Mucosa of descending colon (tissue), 3 donors: ENCODE data around the gene DTNA. TPM values are rescaled to one million over a fixed set of nuclear protein-coding genes. Genes with fewer than 3 reads are reported as not detected.

Experiments used
- ATAC-seq: fragments of 200-7000 bp; cut with Tn5 transposase; one replicate; pipeline ENCODE4 v1.9.1; 2020; ENCODE audit warnings: mild to moderate bottlenecking, moderate library complexity
- DNase-seq, 3 donors: peaks; one replicate each; pipeline ENCODE4 v3.0.0-alpha.2; 2020
- H3K36me3 ChIP-seq: fragments of 200-600 bp; one replicate; pipeline ENCODE4 v1.8.0; 2021; ENCODE audit warnings: low read depth, mild to moderate bottlenecking
- H3K4me1 ChIP-seq: fragments of 200-600 bp; one replicate; pipeline ENCODE4 v1.8.0; 2021; ENCODE audit warnings: low read depth, mild to moderate bottlenecking
- H3K4me3 ChIP-seq: fragments of 200-600 bp; one replicate; pipeline ENCODE4 v1.8.0; 2021; ENCODE audit warnings: mild to moderate bottlenecking
- H3K9me3 ChIP-seq: fragments of 200-600 bp; one replicate; pipeline ENCODE4 v1.8.0; 2021; ENCODE audit warnings: mild to moderate bottlenecking
- intact Hi-C, 2 donors: fragments of 100-400 bp; cut with DNase I in 1 of 2; cut with micrococcal nuclease in 1 of 2; formaldehyde crosslinking; loops; one replicate each; pipeline versions ENCODE4 v1.11.0 to v1.11.1; 2022; cut with DNase I, micrococcal nuclease
- total RNA-seq, 3 donors: library from RNA; stranded (reverse); fragmentation: NEBNext Ultra II Directional in 2 of 3; extraction: Animal tissue kit (Norgen Biotek cat#: 25700) in 2 of 3; gene quantifications; one replicate each; pipeline versions ENCODE4 v1.2.1 to v1.2.4, GENCODE V29; 2021 to 2023
- TF ChIP-seq, protein P1 (sequence below): fragments of 200-600 bp; IDR thresholded peaks from one replicate; pipeline ENCODE4 v1.8.0; 2022; ENCODE audit warnings: antibody characterized with exemption, mild to moderate bottlenecking
- donor health status: DM: no; HTN: no; CAD: no; lungs with moderate emphysema.
- donor health status: DM: no; HTN: no; CAD: no.
- donor health status: DM: no; HTN: yes; CAD: no.

DTNA gene
- total RNA-seq, 3 donors from 2014 or later = 2.8 to 23.5 (median 7.4) TPM

DNA sequence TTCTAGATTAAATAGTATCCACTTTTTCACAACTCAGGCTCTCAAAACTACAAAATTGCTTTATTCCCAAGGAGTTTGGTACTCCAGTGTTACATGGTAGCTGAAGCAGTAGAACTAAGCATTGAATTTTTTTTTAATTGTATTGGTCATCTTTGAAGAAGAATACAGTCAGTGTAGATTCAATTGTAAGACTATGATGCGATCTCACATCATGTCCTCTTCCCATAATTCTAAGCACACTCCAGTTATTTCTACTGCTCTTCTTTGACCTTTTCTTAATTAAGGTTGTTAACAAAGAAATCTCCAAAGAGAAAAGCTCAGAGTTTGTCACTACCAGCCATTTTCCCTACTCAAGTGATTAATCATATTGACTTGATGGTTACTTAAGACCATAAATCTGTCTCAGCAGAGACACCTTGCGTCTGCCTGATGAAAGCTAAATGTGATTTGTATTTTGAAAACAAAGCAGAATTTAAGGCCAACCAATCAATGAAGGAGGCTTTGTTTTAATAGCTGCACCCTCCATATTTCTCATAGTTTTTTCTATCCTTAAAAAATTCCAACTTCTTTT is 130.2 kb downstream of the DTNA start:
- DNase-seq (no peak), ATAC-seq (no peak)
- intact Hi-C loops = no loop called here
- no peak overlapping the region for H3K4me3 ChIP-seq
- H3K9me3 ChIP-seq = no peaks in the 10 kb centered on the region
- no peaks in the 10 kb centered on the region for H3K4me1 ChIP-seq
- TF ChIP-seq, protein P1, sequence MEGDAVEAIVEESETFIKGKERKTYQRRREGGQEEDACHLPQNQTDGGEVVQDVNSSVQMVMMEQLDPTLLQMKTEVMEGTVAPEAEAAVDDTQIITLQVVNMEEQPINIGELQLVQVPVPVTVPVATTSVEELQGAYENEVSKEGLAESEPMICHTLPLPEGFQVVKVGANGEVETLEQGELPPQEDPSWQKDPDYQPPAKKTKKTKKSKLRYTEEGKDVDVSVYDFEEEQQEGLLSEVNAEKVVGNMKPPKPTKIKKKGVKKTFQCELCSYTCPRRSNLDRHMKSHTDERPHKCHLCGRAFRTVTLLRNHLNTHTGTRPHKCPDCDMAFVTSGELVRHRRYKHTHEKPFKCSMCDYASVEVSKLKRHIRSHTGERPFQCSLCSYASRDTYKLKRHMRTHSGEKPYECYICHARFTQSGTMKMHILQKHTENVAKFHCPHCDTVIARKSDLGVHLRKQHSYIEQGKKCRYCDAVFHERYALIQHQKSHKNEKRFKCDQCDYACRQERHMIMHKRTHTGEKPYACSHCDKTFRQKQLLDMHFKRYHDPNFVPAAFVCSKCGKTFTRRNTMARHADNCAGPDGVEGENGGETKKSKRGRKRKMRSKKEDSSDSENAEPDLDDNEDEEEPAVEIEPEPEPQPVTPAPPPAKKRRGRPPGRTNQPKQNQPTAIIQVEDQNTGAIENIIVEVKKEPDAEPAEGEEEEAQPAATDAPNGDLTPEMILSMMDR = no peak
- H3K36me3 ChIP-seq = no peaks in the 10 kb centered on the region

DNA sequence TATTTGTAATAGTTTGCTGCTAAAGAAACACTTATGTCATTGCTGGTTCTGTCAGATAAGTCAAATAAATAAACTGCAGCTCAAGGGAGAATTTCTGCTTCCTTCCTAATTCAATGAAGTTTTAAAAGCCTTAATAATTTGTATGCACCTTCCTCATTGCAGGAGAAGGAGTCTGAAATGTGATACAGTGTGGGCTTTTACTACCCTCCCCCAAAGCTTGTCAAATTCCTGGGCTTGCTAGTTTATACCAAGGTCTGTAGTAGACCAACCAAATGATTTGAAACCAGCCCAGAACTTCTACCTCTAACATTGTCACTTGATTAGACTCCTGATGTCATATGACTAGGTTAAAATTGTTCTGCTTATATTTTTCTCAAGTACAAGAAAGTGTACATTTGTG is 131.8 kb downstream of the DTNA start:
- intact Hi-C loops = no loop called here
- TF ChIP-seq, protein P1 = no peak
- ATAC-seq (no peak), DNase-seq (no peak)
- no peak overlapping the region for H3K4me3 ChIP-seq
- no peaks in the 10 kb centered on the region for H3K36me3 ChIP-seq
- H3K9me3 ChIP-seq = no peaks in the 10 kb centered on the region
- no peaks in the 10 kb centered on the region for H3K4me1 ChIP-seq

DNA sequence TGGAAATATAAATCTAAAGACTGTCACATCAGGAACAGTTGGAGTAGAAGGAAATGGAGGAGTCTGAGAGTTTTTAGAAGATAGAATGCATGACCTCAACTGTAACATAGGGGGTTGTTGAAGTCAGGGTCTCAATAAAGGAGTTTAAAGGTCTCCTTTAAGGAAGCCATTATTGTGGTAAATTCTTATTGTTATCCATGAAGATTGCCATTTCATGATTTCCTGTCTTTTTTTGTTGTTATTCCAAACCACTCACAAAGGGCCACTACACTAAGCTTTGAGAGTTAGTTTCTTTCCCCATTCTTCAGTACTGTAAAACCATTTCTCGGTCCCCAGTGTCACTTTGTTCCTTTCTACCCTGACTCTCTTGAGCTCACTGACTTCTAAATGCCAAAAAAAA is 134.0 kb downstream of the DTNA start:
- H3K9me3 ChIP-seq = no peaks in the 10 kb centered on the region
- no peaks in the 10 kb centered on the region for H3K4me1 ChIP-seq
- no peak overlapping the region for H3K4me3 ChIP-seq
- TF ChIP-seq, protein P1 = no peak
- no peaks in the 10 kb centered on the region for H3K36me3 ChIP-seq
- intact Hi-C loops = no loop called here
- DNase-seq (no peak), ATAC-seq (no peak)

- ATAC-seq = no peak
These were observed 134.8 kb downstream of the DTNA start for GRCh38 chr18:34844732-34845459.

DNA sequence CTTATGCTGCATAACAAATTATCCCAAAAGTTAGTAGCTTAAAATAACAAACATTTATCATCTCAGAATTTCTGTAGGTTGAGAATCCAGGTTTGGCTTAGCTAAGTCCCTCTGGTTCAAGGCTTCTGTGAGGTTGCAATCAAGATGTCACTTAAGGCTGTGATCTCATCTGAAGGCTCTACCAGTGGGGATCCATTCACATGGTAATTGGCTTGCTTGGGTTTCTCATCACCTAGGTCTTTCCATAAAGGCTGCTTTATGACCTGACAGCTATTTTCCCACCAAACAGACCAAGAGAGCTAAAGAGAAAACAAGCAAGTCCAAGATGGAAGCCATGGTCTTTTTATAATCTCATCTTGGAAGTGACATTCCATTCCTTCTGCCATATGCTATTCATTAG is 137.3 kb downstream of the DTNA start:
- no peak overlapping the region for H3K4me3 ChIP-seq
- intact Hi-C loops = no loop called here
- H3K9me3 ChIP-seq = no peaks in the 10 kb centered on the region
- H3K4me1 ChIP-seq = no peaks in the 10 kb centered on the region
- no peaks in the 10 kb centered on the region for H3K36me3 ChIP-seq
- TF ChIP-seq, protein P1 = no peak
- DNase-seq (no peak), ATAC-seq (no peak)

More at GRCh38 chr18:34844732-34845459, 134.8 kb downstream of the DTNA start:
- Histone ChIP-seq H3K4me3 (no peak overlapping the region), H3K36me3 (no peaks in the 10 kb centered on the region), H3K4me1 (no peaks in the 10 kb centered on the region), H3K9me3 (no peaks in the 10 kb centered on the region)
- intact Hi-C loops = no loop called here
- TF ChIP-seq, protein P1 = no peak
- no peak for DNase-seq
